ENCODE measurements around the gene SH3BP4. TPM values are rescaled to one million over a fixed set of nuclear protein-coding genes. Genes with fewer than 3 reads are reported as not detected.

The SH3BP4 gene
- total and polyA plus RNA-seq, 10 of the 15 experiments (the other 5 are each of a cell fraction or from before 2014, with no cell fraction given): 0.03 to 0.36 TPM; not detected in 8

- no peak for TF ChIP-seq RELB (IDR thresholded peaks at IDR 0.05; ENCODE audit: low read depth)
- TF ChIP-seq SPI1 (IDR thresholded peaks at IDR 0.05; ENCODE audit: borderline replicate concordance, insufficient read depth, low read depth, low read length): no peak
- no peak for TF ChIP-seq NFIC (IDR thresholded peaks at IDR 0.05; ENCODE audit: low read depth, low read length)
- TF ChIP-seq CBX3 (IDR thresholded peaks at IDR 0.05; ENCODE audit: borderline replicate concordance, low read depth): no peak
- no peak for TF ChIP-seq WRNIP1 (IDR thresholded peaks at IDR 0.05; ENCODE audit: borderline replicate concordance, low read depth, low read length)
- no peak for TF ChIP-seq STAT1 (conservative IDR thresholded peaks at IDR 0.05)
- no peak for TF ChIP-seq ZBTB4 (CRISPR knock-in tag; IDR thresholded peaks at IDR 0.05)
- no peak for TF ChIP-seq SKIL (IDR thresholded peaks at IDR 0.05; ENCODE audit: low read depth, poor library complexity, severe bottlenecking)
These were observed 109.8 kb downstream of the SH3BP4 start (continued) for GRCh38 chr2:235061656-235062055.

All from GM12878 (cell line).